ENCODE results near the gene RNF111.
"Not testable (repeated sequence)": the region's sequence is repeated elsewhere in the genome, so short reads cannot be mapped to it uniquely, and the experiment has no call there.

Gene RNF111

GRCh38 chr15:58987491-58988005 lies at the start of gene RNF111:
Gene RNF111 (plus strand): TSS chr15:58987663. CDS start chr15:59030823, 43,160 bp downstream.
- peak; percentile 78 for DNase-seq

DNA sequence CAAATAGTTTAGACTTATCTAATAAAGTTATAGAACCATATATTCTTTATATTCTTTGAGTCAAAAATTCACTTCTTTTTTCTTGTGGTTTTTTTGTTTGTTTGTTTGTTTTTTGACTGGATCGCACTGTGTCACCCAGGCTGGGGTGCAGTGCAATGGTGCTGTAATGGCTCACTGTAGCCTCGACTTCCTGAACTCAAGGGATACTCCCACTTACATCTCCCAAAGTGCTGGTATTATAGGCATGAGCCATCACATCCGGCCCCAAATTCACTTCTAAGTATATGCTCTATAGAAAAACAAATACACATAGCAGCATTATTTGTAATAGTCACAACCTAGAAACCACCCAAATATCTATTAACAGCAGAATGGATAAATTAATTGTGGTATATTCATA lies 40.3 kb upstream of the RNF111 start:
- no peak for DNase-seq

GRCh38 chr15:58951388-58952007 lies 36.0 kb upstream of the RNF111 start:
- DNase-seq, result no peak

DNA sequence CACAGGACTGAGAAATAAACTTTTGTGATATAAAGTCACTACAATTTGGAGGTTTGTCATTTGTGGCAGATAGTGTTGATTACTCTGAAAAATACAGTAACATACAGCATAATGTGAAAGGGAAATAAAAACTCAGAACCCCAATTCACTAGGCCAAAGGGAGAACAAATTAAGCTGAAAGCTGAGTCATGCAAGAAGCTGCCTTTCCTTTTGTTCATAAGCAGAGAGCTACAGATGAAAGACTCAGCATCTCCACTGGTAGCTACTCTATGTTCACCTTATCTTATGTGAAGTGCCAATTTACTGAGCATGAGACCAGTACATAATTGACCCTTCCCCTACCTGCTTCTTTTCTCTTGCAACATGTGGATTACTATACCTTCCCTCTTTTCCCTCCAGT lies 34.7 kb upstream of the RNF111 start:
- DNase-seq, result no peak

DNA sequence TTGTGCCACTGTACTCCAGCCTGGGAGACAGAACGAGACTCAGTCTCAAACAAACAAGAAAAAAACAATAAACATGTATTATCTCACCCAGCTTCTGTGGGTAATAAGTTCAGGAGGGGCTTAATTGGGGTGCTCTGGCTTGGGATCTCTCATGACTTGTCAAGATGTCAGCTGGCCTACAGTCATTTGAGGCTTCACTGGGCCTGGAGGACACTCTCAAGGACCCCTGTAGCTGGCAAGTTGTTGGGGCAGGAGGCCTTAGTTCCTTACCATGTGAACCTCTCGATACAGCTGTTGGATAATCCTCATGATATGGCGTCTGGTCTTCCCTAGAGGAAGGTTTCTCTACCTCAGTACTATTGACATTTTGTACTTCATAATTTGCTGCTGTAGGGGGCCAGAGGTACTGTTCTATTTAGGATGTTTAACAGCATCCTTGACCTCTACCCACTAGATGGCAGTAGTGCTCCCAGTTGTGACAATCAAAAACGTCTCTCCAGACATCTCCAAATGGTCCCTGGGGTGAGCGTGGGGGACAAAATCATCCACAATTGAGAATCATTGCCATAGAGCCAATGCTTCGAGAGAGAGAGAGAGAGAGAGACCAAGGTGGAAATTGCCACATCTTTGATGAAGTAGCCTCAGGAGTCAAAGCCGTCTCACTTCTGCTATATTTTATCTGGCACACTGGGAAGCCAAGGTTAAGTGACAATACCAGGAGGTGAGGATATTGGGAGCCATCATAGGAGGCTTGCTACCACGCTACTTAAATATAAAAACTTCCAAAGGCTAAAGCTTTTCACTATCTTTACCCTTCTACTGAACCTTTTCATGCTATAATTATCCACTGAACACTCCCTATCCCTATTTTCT lies 30.1 kb upstream of the RNF111 start:
- DNase-seq, result peak; percentile 8

DNA sequence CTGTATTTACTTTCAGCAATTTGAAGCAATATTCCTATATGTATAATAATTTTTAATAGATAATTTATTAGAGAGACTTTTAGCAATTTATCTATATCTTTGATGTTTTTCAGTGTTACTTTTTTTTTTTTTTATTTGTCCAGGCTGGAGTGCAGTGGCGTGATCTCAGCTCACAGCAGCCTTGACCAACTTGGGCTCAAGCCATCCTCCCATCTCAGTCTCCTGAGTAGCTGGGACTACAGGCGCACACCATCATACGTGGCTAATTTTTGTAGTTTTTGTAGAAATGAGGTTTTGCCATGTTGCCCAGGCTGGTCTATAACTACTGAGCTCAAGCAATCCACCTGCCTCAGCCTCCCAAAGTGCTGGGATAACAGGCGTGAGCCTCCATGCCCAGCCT lies 28.7 kb upstream of the RNF111 start:
- DNase-seq, result no peak

- DNase-seq, result no peak
Measured at GRCh38 chr15:58962136-58962535, 25.3 kb upstream of the RNF111 start.

GRCh38 chr15:58962662-58963565 lies 24.5 kb upstream of the RNF111 start:
- DNase-seq, result no peak

DNA sequence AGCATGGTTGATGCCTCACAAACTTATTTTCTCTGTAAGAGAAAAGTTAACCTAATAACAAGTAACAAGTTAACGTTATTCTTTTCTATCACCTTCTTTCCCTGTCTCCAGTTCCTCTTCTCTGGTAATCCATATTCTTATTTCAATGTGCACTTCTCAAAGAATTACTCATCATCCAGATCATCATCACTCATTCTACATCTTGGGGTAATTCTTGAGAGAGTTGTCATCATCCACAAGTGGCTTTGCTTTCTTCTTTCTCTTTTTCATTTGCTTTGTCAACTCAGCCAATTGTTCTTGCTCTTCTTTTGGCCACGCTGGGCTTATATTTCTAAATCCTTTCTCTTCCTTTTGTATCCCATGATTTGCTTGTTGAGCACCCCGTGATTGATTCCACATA lies 20.8 kb upstream of the RNF111 start:
- DNase-seq, result no peak

GRCh38 chr15:58967479-58967878 lies 20.0 kb upstream of the RNF111 start:
- no peak for DNase-seq

DNA sequence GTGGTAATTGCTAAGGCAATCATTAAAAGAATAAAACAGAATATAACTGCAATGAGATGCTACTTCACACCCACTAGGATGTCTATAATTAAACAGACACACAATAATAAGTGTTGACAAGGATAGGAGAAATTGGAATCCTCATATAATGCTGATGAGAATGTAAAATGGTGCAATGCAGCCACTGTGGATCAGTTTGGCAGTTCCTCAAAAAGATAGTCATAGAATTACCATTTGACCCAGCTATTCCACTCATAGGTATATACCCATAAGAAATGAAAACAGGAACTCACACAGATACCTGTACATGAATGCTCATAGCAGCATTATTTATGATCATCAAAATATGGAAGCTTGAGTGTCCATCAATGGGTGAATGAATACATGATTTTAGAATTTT lies 9.6 kb upstream of the RNF111 start:
- no peak for DNase-seq

DNA sequence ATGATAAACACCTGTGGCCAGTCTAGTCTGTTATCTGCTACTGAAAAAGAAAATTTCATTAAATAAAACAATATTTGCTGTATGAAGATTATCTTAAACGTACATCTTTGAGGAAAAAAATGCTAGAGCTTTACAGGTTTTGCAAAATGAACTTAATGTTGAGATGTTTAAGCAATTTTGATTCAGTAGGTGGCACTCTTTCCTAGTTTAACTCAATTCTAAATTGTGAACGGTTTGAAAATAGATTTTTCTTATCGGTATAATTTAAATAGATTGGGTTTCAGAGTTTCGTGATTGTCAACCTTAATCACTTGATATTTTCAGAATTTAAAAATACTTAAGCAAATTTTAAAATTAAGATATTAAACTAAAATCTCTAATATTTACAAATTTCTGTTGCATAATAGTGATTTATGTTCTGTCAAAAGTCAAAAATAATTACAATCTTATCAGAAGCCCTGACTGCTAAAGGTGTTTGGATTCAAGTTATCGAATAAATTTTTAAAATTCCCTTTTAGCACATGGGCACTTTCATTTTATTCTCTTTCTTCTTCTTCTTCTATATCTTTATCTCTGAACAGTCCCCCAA lies 7.0 kb upstream of the RNF111 start:
- no peak for DNase-seq

- DNase-seq, result no peak
Measured at GRCh38 chr15:58981808-58982475, 5.5 kb upstream of the RNF111 start.

DNA sequence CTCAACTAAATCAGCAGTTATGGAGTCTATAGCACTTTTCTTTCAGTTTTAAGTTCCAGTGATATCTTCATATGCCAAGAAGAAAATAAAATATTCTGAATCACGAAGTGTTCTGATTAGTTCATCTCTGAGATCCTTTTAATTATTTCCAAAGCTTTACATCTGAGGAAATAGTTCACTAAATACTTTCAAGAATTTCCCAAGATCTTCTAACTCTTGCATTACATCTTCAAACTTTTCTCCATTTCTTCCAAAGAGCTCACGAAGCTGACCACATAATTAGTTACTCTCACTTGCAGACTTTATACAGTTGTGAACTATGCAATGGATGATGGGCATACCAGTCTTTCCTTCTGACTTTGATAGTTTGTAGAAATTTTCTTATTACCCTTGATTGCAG lies 4.2 kb upstream of the RNF111 start:
- DNase-seq, result no peak

DNA sequence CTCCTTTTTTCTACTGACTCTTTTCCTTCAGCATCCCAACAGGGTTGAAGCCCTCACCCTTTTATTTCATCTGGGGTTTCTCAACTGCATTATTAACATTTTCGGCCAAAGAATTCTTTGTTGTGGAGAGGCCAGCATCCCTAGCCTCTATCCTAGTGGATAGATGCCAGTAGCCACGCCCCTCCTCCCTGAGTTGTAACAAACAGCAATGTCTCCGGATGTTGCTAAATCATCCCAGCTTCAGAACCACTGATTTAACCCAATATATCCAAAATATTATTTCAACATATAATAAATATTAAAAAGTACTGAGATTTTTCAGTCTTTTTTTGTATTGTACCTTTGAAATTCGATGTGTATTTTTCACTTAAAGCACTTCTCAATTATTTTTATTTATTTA lies 2.0 kb upstream of the RNF111 start:
- no peak for DNase-seq

- DNase-seq, result no peak
Measured at GRCh38 chr15:58987036-58987435, 427 bp upstream of the RNF111 start.

DNA sequence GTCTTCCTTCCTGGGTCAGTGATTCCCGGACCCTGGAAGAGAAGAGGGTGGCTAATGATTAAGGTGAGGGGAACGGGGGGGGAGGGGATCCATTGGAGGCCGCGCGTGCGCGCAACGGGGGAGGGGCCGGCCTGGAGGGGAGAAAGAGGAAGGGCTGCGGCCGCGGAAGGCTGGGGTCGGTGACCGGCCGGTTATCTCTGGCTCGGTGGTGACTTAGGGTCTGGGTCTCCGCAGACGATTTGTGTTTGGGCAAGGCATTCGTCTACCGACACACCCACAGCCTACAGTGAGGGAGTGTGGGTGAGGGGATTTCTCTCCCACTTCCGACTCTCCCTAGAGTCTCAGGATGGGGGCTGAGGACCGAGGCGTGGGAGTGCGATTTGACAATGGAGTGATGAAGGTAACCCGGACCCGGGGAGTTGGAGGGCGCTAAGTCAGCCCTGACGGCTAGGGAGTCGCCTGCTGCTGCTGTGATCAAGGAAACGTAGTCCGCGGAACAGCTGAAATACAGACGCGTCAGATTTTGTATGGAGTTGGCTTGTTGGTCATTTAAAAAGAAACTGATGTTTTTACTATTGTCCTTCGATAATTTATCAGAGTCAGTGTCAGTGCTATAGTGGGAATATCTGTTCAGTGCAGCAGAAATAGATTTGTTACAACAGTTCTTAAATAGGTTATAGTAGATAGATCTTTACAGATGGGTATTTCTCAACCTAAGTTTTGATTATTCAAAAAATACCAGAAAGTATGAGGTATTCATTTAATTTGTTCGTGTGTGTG lies 733 bp downstream of the RNF111 start:
- no peak for DNase-seq

DNA sequence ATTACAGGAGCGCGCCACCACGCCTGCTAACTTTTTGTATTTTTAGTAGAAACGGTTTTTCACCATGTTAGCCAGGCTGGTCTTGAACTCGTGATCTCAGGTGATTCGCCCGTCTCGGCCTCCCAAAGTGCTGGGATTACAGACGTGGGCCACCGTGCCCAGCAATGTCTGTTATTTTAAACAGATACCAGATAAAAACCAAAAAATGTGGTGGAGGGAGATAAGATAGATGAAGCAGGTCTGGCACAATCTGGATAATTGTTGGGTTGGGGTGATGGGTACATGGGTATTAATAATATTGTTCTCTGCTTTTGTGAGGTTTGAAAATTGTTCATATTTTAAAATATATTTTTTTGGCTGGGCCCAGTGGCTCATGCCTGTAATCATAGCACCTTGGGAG lies 4.7 kb downstream of the RNF111 start:
- DNase-seq, result no peak

- DNase-seq, result no peak
Measured at GRCh38 chr15:58994906-58995453, 7.5 kb downstream of the RNF111 start.

GRCh38 chr15:58999694-59000093 lies 12.2 kb downstream of the RNF111 start:
- no peak for DNase-seq

DNA sequence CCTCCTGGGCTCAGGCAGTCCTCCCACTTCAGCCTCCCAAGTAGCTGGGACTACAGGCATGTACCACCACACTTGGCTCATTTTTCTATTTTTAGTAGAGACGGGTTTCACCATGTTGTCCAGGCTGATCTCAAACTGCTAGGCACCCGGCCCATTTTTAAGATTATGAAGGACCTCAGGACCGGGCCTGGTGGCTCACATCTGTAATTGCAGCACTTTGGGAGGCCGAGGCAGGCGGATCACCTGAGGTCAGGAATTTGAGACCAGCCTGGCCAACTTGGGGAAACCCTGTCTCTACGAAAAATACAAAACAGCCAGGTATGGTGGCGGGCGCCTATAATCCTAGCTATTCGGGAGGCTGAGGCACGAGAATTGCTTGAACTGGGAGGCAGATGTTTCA lies 12.8 kb downstream of the RNF111 start:
- DNase-seq, result not testable (repeated sequence)

Measured in SIG-M5 (cell line).